NCI-H1105 treated with DMSO at 0.1 percent for 48 hours (cell line): Measurements from ENCODE around the gene TSPAN13.

Source experiments
- DNase-seq: peaks from one replicate; lab custom pipeline; 2025; lab: John Stamatoyannopoulos, UW

Gene TSPAN13

DNA sequence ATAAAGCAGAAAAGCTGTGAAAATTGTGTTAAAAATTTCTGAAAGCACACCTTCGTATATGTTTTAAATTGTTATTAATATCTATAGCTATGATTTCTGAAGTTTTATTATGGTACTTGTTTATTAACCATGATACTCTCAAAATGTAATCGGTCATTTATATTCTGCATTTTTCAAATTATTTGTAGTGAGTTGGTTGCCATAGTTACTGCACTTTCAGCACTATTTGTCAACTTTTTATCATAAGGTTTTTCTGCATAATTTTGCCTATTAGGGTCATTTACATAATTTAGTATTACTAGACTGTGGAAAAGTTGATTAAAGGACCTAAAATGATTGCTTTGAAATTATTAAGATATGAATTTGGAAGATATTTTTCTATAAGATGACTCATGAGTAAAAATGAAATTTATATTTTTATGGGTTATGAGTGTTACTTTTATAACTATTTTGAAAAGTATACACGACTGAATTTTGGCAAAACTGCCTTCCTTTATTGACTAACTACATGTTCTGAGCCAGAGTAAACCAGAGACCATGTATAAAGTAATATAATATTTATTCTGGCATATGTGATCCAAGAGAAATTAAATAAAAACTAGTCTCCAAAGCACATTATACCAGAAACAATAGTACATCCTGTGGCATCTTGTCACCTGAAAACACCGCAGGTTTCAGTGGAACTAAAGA lies 59.1 kb downstream of the TSPAN13 start:
- DNase-seq = no peak

DNA sequence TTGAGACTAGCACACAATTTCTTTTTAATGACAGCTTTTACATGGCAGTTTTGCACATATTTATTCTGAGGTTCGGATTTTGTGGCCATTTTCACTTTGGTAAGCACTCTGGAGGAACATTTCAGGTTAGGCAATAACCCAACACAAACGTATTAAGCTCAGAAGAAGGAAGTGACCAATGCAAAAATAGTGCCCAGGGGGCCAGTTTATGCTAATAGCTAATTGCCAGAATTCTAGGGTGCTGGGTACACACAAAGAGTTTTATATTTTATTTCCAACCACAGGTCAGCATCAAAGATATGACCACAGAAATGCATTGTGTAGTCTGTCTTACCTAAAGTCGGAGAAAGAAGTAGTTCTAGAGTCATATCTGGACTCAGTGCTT lies 59.7 kb downstream of the TSPAN13 start:
- DNase-seq = no peak

DNA sequence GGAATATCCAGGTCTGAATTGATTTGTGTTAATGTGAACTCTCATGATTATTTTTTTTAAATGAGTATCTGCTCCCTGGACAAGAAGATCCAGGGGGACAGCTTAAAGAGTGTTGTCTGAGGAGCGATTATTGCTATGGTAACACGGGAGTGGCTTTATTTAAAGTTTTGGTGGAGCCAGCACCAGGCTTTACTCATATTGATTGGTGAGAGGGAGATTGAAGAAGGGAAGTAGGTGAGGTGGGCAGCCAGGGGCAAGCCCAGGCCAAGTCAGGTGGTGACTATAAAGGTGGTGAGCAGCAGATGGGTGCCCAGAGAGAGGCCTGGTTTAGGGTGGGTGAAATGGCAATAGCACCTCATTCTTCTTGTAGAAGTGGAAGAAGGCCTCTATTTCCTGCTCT lies 61.4 kb downstream of the TSPAN13 start:
- no peak for DNase-seq

DNA sequence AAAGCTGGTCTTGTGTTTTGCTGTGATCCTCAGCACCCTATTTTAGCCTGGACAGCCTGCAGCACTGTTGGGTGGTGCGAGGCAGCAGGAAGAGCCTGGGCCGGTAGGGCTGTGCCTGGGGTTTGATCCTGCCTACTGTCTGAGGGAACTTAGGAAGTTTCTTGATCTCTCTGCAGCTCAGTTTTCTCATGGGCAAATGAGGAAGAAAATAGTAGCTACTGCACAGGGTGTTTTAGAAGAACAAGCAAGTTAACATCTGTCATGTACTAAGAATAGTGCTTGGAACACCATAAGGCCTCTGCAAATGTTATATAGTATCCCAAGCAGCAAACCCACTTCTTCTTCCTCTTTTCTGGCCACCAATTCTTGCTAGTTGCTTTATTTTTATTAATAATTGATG lies 63.3 kb downstream of the TSPAN13 start:
- no peak for DNase-seq

DNA sequence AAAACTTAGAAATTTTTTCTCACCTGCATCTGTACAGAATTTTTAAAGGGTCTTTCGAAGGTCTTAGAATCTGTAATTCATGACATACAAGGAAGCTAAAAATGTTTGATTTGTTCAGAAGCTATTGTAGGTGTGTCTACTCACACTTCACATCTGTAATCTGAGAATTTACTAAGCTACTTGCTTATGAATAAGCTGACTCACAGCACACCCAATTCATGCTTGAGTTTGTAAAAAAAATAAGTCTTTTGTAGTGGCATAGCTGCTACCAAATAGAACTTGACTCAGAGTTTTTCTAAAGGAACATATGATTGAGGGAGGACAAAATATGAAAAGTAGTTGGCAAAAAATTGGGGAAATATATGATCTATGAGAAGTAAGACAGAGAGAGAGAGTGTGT lies 64.0 kb downstream of the TSPAN13 start:
- DNase-seq = no peak

DNA sequence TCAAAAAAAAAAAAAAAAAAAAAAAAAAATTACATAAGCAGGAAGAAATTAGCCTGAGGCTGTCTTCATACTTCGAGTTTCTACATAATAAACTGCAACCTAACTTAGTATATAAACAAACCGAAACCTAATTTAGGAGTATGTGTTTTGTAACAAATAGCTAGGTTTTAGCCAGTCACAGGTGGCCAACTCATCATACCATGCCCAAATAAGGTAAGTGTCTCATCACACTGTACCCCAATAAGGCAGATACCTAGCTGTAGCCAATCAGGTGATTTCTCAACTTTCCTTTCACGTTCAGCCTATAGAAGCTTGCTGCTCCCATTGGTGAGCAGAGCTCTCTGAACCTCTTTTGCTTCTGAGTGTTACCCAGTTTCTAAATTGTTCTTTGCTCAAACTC lies 65.2 kb downstream of the TSPAN13 start:
- no peak for DNase-seq

DNA sequence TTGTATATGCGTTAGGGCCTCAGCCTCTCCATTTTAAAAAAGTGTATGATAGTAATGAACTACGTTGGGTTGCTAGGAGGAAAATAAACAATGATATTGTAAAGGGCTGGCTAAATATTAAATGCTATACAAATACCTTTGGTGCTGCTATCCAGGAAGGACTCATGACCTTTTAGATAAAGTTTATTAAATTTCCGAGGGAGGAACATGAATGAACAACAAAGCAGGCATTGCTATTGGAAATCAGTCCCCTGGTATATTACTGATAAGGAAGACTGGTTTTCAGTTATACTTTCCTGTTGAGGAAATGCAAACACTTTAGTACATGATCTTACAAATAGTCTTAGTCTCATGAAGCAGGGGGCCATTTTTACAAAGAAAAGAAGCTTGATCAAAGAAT lies 68.5 kb downstream of the TSPAN13 start:
- DNase-seq = no peak

DNA sequence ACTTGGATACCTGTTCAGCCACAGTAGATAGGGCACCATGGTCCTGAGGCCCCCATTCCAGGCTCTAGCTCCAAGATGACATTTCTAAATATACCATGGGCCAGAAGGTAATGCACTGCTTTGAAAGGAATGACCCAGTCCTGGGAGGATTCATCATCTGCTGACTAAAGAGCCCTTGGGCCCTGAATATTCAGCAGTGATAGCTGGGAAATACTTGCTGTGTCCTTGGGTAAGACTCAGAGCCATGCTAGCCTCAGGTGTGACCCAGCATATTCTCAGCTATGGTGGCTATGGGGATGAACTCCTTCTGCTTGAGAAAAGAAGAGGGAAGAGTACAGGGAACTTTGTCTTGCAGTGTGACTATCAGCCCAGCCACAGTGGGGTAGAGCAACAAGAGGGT lies 72.5 kb downstream of the TSPAN13 start:
- DNase-seq = no peak

DNA sequence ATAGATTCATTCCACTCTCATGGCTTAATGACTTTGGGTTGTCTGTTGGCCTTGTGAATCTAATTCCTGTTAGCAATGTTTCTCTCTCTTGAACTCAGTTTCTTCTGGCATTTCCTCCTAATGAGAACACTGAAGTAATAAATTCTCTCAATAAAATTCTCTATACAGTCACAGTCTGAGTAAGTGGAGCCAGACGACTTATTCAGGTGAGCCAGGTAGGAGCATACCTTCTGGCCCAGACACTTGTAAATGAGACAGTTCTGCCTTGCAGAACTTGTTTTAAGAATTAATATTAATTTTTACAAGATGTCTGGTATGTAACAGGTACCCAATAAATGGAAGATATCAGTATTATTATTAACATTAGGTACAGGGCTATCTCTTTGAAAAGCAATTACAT lies 79.8 kb downstream of the TSPAN13 start:
- DNase-seq = no peak
